ENCODE data around the gene NEDD4L.

DNA sequence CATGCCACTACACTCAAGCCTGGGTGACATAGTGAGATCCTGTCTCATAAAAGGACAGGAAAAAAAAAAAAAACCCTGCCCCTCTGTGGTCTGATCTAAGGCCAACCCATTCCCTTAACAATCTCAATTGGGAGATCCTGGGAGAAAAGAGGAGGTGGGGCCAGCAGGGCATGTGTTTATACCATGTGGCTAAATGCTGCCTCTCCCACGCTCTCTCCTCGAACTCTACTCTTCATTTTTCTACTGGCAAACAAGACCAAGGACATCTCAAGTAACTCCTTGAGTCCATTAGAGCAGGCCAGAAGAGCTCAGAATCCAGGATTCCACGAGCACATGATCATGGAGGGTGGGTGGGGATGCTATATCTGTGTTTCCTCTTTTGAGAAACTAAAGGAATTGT, 16.7 kb upstream of the NEDD4L start:
- TF ChIP-seq CTCF (conservative IDR thresholded peaks at IDR 0.05) (no peak), EZH2 (IDR thresholded peaks at IDR 0.05; ENCODE audit: low read depth) (no peak)

Measured in PC-9 (cell line).